Fibroblast of lung (primary cell): Measurements from ENCODE around the gene NOL12. TPM values are rescaled to one million over a fixed set of nuclear protein-coding genes. Genes with fewer than 3 reads are reported as not detected.

ENCODE experiments used
- DNase-seq, 2 donors: peaks; one replicate each; pipeline versions ENCODE4 v3.0.0 to v3.0.0-alpha.2; 2010; ENCODE audit warnings: low read depth in 2 of 2
- H2AFZ ChIP-seq: 2 replicates; pipeline ENCODE4 v1.5.1; 2012; ENCODE audit warnings: low read length, control low read depth, inconsistent platforms
- H3K27ac ChIP-seq: 2 replicates; pipeline ENCODE4 v1.5.1; 2011; ENCODE audit warnings: low read length, control low read depth; ENCODE audit not compliant: insufficient read depth
- H3K27me3 ChIP-seq: 2 replicates; pipeline ENCODE4 v1.5.1; 2011; ENCODE audit warnings: mild to moderate bottlenecking, low read length; ENCODE audit not compliant: control insufficient read depth, insufficient read depth
- H3K36me3 ChIP-seq: 2 replicates; pipeline ENCODE4 v1.5.1; 2011; ENCODE audit warnings: low read length; ENCODE audit not compliant: control insufficient read depth, insufficient read depth
- H3K4me1 ChIP-seq: 2 replicates; pipeline ENCODE4 v1.5.1; 2011; ENCODE audit warnings: low read length; ENCODE audit not compliant: control insufficient read depth, insufficient read depth; ENCODE audit errors: extremely low read depth
- H3K4me2 ChIP-seq: 2 replicates; pipeline ENCODE4 v1.5.1; 2011; ENCODE audit warnings: low read length, control low read depth; ENCODE audit not compliant: insufficient read depth; ENCODE audit errors: extremely low read depth
- H3K4me3 ChIP-seq, 4 experiments: fragments of 200-600 bp in 1 of 4; sonication (generic) in 1 of 4; replicated peaks in 1 of 4; 2 replicates each; pipeline ENCODE4 v1.5.1; 2011 to 2016; ENCODE audit warnings: low read length in 4 of 4, low read depth in 3 of 4, mild to moderate bottlenecking in 3 of 4, control low read depth in 2 of 4, inconsistent platforms in 1 of 4, mixed read lengths in 1 of 4; ENCODE audit not compliant: insufficient read depth in 1 of 4; ENCODE audit errors: control extremely low read depth in 1 of 4
- H3K79me2 ChIP-seq: 2 replicates; pipeline ENCODE4 v1.5.1; 2012; ENCODE audit warnings: mild to moderate bottlenecking, low read length, inconsistent platforms; ENCODE audit not compliant: control insufficient read depth, insufficient read depth
- H3K9ac ChIP-seq: 2 replicates; pipeline ENCODE4 v1.5.1; 2011; ENCODE audit warnings: mild to moderate bottlenecking, low read length, control low read depth; ENCODE audit not compliant: insufficient read depth
- H3K9me3 ChIP-seq: 2 replicates; pipeline ENCODE4 v1.5.1; 2012; ENCODE audit warnings: low read depth, low read length; ENCODE audit not compliant: control insufficient read depth, insufficient read depth
- H4K20me1 ChIP-seq: 2 replicates; pipeline ENCODE4 v1.5.1; 2011; ENCODE audit warnings: low read length; ENCODE audit not compliant: control insufficient read depth, insufficient read depth; ENCODE audit errors: extremely low read depth
- CTCF ChIP-seq, 2 donors: IDR thresholded peaks in 1 of 2; conservative IDR thresholded peaks in 1 of 2; 1 replicate in 1 of 2; 2 replicates in 1 of 2; pipeline ENCODE4 v1.5.1; 2011 to 2012; ENCODE audit warnings: low read length in 2 of 2, control low read depth in 1 of 2, inconsistent platforms in 1 of 2, low read depth in 1 of 2, mild to moderate bottlenecking in 1 of 2
- EZH2 ChIP-seq: IDR thresholded peaks from 2 replicates; pipeline ENCODE4 v1.5.1; 2012; ENCODE audit warnings: low read length, control low read depth, mild to moderate bottlenecking; ENCODE audit errors: missing control alignments
- polyA plus RNA-seq, 2 donors: library from polyadenylated mRNA; depleted of rRNA in 1 of 2; stranded (reverse) in 1 of 2; unstranded in 1 of 2; fragments of >200 nt; gene quantifications; 2 replicates each; pipeline ENCODE4 v1.2.1, GENCODE V29; 2011 to 2012; ENCODE audit warnings: missing spikeins in 1 of 2
- total RNA-seq: library from RNA; depleted of rRNA; stranded (reverse); fragments of >200 nt; gene quantifications from 2 replicates; pipeline ENCODE4 v1.2.1, GENCODE V29; 2014

The NOL12 gene
- total and polyA plus RNA-seq, 2 donors (not counting 1 experiment from before 2014, with no cell fraction given): 12.8 to 15.4 TPM

DNA sequence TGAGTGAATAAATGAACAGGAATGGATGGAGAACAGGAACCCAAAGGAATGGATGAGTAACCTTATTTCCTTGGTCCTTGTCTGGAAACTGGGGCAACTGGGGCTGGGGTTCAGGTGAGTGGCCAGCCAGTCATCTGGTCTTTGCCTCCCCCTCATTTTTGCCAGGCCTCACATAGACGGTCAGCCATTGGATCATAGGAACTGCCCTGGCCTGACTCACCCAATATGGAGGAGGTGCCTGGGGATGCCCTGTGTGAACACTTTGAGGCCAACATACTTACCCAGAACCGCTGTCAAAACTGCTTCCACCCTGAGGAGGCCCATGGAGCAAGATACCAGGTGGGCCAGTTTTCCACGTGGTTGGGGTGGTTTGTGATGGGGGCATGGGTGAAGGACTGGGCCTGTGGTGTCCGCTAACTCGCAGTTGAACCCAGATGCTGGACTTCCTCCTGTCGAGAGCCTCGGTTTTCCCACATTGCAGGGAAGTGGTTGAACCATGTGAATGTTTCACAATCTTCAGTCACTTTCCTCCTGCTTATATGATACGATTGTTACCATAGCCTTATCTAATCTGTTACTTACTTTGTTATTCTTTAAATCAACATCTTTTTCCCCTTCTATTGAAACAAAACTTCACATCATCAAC is 15.1 kb downstream of the NOL12 start:
- no peaks in the 10 kb centered on the region for H3K27me3 ChIP-seq
- H3K79me2 ChIP-seq: no peaks in the 10 kb centered on the region
- no peak for DNase-seq
- no peaks in the 10 kb centered on the region for H4K20me1 ChIP-seq
- H3K4me1 ChIP-seq: no peaks in the 10 kb centered on the region
- H3K36me3 ChIP-seq: no peaks in the 10 kb centered on the region
- no peak for TF ChIP-seq EZH2
- H3K27ac ChIP-seq: no peak overlapping the region
- no peak overlapping the region for H3K4me2 ChIP-seq
- H2AFZ ChIP-seq: no peak overlapping the region
- H3K4me3 ChIP-seq: no peak overlapping the region
- no peaks in the 10 kb centered on the region for H3K9me3 ChIP-seq
- no peak overlapping the region for H3K9ac ChIP-seq

DNA sequence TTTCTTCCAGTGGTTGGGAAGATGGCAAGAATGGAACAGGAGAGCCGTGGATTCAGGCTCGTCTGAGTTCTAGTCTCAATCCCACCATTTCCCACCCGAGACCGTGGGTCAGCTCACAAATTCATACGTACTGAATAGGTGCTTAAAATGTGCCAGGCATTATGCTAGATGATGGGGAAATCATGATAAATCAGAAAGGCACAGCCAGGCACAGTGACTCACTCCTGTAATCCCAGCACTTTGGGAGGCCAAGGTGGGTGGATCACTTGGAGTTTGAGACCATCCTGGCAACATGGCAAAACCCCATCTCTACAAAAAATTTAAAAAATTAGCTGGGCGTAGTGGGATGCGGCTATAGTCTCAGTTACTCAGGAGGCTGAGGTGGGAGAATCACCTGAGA is 17.8 kb downstream of the NOL12 start:
- Histone ChIP-seq H3K9ac (no peak overlapping the region), H3K27me3 (no peaks in the 10 kb centered on the region), H3K4me1 (no peaks in the 10 kb centered on the region), H3K4me3 (no peak overlapping the region), H2AFZ (no peak overlapping the region), H3K4me2 (no peak overlapping the region), H4K20me1 (no peaks in the 10 kb centered on the region), H3K79me2 (no peaks in the 10 kb centered on the region), H3K9me3 (no peaks in the 10 kb centered on the region), H3K36me3 (no peaks in the 10 kb centered on the region), H3K27ac (no peak overlapping the region)
- no peak for DNase-seq
- no peak for TF ChIP-seq EZH2
- TF ChIP-seq CTCF (conservative IDR thresholded peaks at IDR 0.05 in 1 of 2, IDR thresholded peaks at IDR 0.05 in 1 of 2; ENCODE audit: low read depth in 1 of 2, low read length in 2 of 2): no peak

DNA sequence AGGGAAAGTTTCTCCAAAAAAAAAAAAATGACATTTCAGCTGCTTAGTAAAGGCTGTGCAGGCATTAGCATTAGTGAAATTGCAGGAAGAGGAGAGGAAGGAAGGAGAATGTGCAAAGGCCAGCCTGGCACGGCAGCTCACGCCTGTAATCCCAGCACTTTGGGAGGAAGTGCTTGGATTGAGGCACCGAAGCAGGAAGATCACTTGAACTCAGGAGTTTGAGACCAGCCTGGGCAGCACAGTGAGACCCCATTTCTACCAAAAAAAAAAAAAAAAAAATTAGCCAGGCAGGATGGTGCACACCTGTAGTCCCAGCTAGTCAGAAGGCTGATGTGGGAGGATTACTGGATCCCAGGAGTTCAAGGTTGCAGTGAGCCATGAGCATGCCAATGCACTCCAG is 18.5 kb downstream of the NOL12 start:
- Histone ChIP-seq H2AFZ (no peak overlapping the region), H3K4me3 (no peak overlapping the region), H3K4me2 (no peak overlapping the region), H3K9me3 (no peaks in the 10 kb centered on the region), H4K20me1 (no peaks in the 10 kb centered on the region), H3K27ac (no peak overlapping the region), H3K9ac (no peak overlapping the region), H3K27me3 (no peaks in the 10 kb centered on the region), H3K36me3 (no peaks in the 10 kb centered on the region), H3K79me2 (no peaks in the 10 kb centered on the region), H3K4me1 (no peaks in the 10 kb centered on the region)
- DNase-seq: no peak
- TF ChIP-seq CTCF (conservative IDR thresholded peaks at IDR 0.05 in 1 of 2, IDR thresholded peaks at IDR 0.05 in 1 of 2; ENCODE audit: low read depth in 1 of 2, low read length in 2 of 2): no peak
- TF ChIP-seq EZH2: no peak
